Measurements from ENCODE around the gene ESRRA. TPM values are rescaled to one million over a fixed set of nuclear protein-coding genes. Genes with fewer than 3 reads are reported as not detected.

Gene ESRRA
- total and polyA plus RNA-seq, 10 of the 15 experiments (the other 5 are each of a cell fraction or from before 2014, with no cell fraction given): 0.32 to 48.9 (median 12.6) TPM

GRCh38 chr11:64265176-64266160 is 39.9 kb upstream of the ESRRA start:
- intact Hi-C loops (cut with micrococcal nuclease; ENCODE audit: unreplicated experiment) (no loop called here), in situ Hi-C loops (cut with MboI) (no loop called here)
- no peak overlapping the region for H3K9ac ChIP-seq (ENCODE audit: control insufficient read depth, insufficient read depth, low read length)
- H3K36me3 ChIP-seq (ENCODE audit: control insufficient read depth in 2 of 2, insufficient read depth in 2 of 2, low read length in 1 of 2): no peaks in the 10 kb centered on the region; a peak in 2 of 4 replicates
- WGBS (ENCODE audit: insufficient coverage, insufficient replicate concordance, low lambda C conversion rate, missing lambda C conversion rate): 86% methylated on average over 32 of the region's 35 CpGs
- ATAC-seq (no peak), DNase-seq (ENCODE audit: low read depth, low spot score) (no peak), FAIRE-seq (no peak)
- RAD21 ChIA-PET (ENCODE audit: unreplicated experiment): no interaction called here
- CTCF ChIA-PET: interaction anchor here (1.5 kb wide), 1 partner anchor 57 kb away, joined by 4 read pairs; no protein-coding TSS in a partner anchor
- H3K4me3 ChIP-seq: no peak overlapping the region
- H3K4me1 ChIP-seq (ENCODE audit: control insufficient read depth, insufficient read depth, low read length): peaks cover 9% of the 10 kb centered on the region
- TF ChIP-seq GATAD2B (conservative IDR thresholded peaks at IDR 0.05; ENCODE audit: low read depth) (no peak), ZBED1 (IDR thresholded peaks at IDR 0.05; ENCODE audit: borderline replicate concordance) (no peak), RBBP5 (conservative IDR thresholded peaks at IDR 0.05) (no peak), ZZZ3 (IDR thresholded peaks at IDR 0.05; ENCODE audit: control insufficient read depth, insufficient read length, low read depth) (no peak), KDM1A (IDR thresholded peaks at IDR 0.05; ENCODE audit: borderline replicate concordance) (no peak), MTA3 (IDR thresholded peaks at IDR 0.05; ENCODE audit: borderline replicate concordance, low read length) (no peak), NBN (IDR thresholded peaks at IDR 0.05) (no peak), SIN3A (IDR thresholded peaks at IDR 0.05; ENCODE audit: low read depth, low read length) (no peak), ZNF274 (IDR thresholded peaks at IDR 0.05; ENCODE audit: insufficient read depth, insufficient read length) (no peak), BHLHE40 (IDR thresholded peaks at IDR 0.05; ENCODE audit: borderline replicate concordance in 1 of 2, low read depth in 2 of 2, low read length in 1 of 2) (no peak), CTCF (IDR thresholded peaks at IDR 0.05 in 2 of 3, conservative IDR thresholded peaks at IDR 0.05 in 1 of 3; ENCODE audit: control insufficient read depth in 2 of 3, extremely low read depth in 1 of 3, insufficient read depth in 1 of 3, low read depth in 3 of 3, low read length in 3 of 3) (no peak)
- TF ChIP-seq, protein P1, sequence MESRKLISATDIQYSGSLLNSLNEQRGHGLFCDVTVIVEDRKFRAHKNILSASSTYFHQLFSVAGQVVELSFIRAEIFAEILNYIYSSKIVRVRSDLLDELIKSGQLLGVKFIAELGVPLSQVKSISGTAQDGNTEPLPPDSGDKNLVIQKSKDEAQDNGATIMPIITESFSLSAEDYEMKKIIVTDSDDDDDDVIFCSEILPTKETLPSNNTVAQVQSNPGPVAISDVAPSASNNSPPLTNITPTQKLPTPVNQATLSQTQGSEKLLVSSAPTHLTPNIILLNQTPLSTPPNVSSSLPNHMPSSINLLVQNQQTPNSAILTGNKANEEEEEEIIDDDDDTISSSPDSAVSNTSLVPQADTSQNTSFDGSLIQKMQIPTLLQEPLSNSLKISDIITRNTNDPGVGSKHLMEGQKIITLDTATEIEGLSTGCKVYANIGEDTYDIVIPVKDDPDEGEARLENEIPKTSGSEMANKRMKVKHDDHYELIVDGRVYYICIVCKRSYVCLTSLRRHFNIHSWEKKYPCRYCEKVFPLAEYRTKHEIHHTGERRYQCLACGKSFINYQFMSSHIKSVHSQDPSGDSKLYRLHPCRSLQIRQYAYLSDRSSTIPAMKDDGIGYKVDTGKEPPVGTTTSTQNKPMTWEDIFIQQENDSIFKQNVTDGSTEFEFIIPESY (IDR thresholded peaks at IDR 0.05): no peak
- SMC1A ChIA-PET (ENCODE audit: uncharacterized antibody, unreplicated experiment): no interaction called here
- no TSS peak for BruUV-seq (replicated peaks)
- H2AFZ ChIP-seq (ENCODE audit: control insufficient read depth, low read depth, low read length): no peak overlapping the region
- no peak overlapping the region for H3K4me2 ChIP-seq (ENCODE audit: control insufficient read depth, insufficient read depth)
- H3K27ac ChIP-seq (ENCODE audit: control insufficient read depth, insufficient read depth): no peak overlapping the region
- POLR2A ChIA-PET: interaction anchor here (1.1 kb wide), 1 partner anchor 21 kb away, joined by 3 read pairs; no protein-coding TSS in a partner anchor
- no peaks in the 10 kb centered on the region for H3K27me3 ChIP-seq (replicated peaks in 1 of 2; ENCODE audit: control insufficient read depth in 2 of 2, insufficient read depth in 2 of 2, low read length in 1 of 2)
- H3K9me3 ChIP-seq (replicated peaks; ENCODE audit: control insufficient read depth, insufficient read depth, low read length): no peaks in the 10 kb centered on the region
- H4K20me1 ChIP-seq (ENCODE audit: control insufficient read depth, insufficient read depth): no peaks in the 10 kb centered on the region
- peaks cover 9% of the 10 kb centered on the region for H3K79me2 ChIP-seq (ENCODE audit: control insufficient read depth, insufficient read depth, low read length)
